Stimulated activated CD4-positive, alpha-beta T cell treated with anti-CD3 and anti-CD28 coated beads, Interleukin-2, amount 100 ng/mL, for 4 hours (primary cell): ENCODE results near the gene MYO1F.
"Not testable (repeated sequence)": the region's sequence is repeated elsewhere in the genome, so short reads cannot be mapped to it uniquely, and the experiment has no call there.

Source experiments
- DNase-seq: peaks from one replicate; pipeline ENCODE4 v3.0.0-alpha.2; 2020; ENCODE audit warnings: low read depth

The MYO1F gene

DNA sequence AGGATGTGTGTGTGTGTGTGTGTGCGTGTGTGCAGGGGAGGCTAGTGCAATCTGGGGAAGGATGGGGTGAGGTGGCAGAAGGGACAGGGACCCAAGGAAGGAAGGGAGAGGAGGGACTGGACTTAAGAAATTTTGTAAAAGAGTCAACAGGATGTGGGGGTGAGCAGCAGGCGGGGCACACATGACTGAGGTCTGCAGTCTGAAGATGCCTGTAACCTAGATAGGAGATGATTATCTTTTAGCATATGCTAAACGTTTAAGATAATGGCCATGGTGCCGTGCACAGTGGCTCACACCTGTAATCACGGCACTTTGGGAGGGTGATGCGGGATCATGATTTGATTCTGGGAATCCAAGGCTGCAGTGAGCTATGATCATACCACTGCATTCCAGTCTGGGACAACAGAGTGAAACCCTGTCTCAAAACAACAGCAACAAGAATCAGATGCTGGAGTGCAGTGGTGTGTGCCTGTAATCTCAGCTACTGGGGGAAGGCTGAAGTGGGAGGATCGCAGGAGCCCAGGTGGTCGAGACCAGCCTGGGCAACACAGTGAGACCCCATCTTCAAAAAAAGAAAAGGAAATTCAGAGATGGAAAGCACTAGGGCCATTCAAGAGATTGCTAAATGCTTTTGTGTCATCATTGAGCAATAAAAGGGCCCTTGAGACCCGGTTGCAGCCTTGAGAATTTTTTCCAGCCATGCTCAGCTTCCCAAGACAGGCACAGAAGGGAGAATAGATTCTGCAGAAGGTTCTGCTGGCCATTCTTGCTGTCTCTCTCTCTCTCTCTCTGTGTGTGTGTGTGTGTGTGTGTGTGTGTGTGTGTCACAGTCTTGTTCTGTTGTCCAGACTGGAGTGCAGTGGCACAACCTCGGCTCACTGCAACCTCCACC is 59.4 kb downstream of the MYO1F start:
- no peak for DNase-seq

DNA sequence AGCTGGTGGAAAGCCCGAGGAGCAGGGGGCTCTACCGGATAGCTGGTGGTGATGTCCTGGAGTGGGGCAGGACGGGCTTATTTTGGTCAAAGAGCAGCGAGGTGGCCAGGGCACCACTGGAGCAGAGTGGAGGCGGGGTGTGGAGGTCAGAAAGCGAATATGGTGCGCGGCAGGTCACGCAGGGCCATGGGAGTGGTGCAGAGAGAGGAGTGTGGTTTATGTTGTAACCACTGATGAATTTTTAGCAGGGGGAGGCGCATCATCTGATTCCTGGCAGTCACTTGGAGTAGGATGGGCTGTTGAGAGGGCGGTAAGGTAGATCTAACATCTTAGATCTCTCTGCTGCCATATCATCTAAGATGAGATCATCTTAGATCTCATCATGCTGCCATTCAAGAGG is 61.9 kb downstream of the MYO1F start:
- DNase-seq, result peak; percentile 27

- not testable (repeated sequence) for DNase-seq
These were observed 62.7 kb downstream of the MYO1F start for GRCh38 chr19:8514505-8515009.

DNA sequence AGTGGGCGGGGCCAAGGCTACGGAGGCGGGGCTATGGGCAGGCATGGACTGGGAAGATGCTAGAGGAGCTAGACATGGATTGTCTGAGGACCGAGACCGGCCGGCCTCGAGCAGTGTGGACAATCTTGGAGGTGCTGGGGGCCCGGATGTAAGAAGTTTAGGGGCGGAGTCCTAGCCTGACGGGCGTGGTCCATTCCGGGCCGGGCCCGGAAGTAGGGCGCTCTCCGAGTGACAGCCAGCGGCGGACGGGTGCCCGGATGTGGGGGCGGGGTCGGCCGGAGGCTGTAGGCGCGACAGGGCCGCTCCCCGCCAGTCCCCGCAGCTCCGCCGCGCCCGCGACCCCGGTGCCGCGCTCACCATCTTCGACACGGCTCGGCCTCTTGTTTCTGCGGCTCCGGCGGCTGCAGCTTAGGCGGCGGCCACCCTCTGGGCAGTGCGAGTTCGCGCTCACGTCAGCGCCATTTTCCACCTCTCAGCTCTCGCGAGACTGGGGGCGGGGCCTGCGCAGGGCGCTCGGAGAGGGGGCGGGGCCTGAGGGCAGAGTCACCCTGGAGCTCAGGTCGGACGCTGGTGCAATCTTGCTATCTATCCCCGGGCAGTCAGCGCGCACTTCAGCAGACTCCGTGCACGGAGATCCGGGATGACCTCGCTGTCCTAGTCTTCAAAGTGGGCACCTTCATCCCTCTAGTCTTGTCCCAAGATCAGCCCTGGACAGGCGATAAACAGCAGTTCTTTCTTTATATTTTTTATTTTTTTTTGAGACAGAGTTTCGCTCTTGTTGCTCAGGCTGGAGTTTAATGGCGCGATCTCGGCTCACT is 63.3 kb downstream of the MYO1F start, which contains the start of gene ZNF414:
Gene ZNF414 (minus strand): TSS at position 481 of the 818 bp plus-strand sequence. CDS start 121 bp downstream, at position 360.
- peak; percentile 95 for DNase-seq

DNA sequence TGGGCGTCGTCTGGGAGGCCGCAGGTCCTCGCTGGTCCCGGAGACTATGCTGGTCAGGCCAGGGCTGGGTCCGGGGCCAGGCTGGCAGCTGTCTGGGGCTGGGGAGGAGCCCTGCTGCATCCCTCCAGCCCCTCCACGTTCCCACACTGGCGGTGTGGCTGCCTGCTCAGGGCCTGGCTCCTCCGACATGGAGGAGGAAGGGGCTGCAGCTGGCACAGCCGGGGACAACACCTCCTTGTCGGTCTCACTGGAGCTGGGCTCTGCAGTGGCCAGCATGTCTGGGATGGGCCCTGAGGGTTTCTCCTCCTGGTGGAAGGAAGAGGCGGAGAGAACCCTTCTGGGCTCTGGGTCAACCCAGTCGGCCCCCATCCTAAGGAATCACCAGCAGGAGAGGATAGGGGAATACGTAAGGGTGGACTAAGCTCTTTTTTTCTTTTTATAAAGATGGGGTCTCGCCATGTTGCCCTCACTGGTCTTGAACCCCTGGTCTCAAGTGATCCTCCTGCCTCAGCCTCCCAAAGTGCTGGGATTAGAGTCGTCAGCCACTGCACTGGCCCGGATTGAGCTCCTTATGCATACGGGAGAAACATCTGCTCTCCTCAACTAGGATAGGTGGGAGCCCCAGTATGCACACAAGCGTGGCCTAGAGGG is 64.1 kb downstream of the MYO1F start:
- DNase-seq, result no peak

DNA sequence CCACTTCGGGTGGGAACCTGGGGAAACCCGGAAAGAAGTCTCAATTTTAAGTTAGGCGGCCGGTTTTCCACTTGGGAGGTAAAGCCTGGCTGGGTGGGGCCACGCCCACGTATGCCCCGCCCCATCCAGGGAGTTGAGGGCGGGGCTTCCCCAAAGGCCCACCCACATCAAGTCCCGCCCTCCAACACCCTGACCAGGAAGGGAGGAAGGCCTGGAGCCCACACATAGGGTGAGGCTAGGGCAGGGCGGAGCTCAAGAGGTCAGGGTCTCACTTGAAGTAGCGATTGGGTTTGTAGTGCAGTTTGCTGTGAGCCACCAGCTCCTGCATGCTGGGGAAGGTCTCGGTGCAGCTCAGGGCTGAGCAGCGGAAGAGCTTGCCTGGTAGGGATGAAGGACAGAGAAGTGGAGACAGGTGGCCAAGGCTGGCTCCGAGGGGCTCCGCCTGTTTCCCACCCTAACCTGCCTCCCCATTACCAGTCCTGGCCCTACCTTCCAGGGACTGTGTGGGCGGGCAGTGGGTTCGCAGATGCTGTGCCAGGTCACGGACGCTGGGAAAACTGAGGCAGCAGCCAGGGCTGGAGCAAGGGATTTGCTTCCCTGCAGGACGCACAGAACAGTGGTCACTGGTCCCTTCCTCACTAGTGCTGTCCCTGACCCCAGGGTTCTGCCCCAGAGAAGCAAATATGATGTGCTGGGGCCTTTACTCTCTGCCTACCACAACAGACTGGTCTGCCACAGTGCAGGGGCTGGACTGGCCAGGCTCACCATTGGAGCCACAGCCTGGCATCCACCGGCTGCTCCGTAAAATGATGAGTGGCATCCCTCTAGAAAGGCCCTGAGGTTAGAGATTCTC is 64.9 kb downstream of the MYO1F start:
- no peak for DNase-seq

DNA sequence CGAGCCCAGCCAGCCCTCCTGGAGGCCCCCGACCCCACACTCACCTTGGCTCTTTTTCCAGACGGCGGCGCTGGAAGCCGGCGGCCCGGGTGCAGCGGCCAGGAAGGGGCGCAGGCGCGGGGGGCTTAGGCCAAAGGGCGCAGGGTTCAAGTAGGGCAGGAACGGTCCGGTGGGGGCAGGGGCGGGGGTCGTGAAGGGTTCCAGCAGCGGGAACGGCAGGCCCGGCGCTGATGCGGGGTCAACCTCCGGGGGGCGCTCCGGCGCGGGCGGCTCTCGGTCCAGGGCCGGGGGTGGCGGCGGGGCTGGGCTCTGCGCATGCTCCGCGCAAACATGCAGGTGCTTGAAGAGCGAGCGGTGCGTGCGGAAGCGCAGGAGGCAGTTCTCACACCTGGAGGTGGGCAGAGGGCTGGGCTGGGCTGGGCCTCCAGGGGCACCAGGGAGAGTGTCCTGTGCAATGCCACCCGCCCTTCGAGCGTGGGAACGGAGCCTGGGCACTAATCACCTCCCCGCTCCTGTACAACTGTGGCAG is 65.6 kb downstream of the MYO1F start:
- no peak for DNase-seq

- no peak for DNase-seq
These were observed 66.6 kb downstream of the MYO1F start for GRCh38 chr19:8510589-8511115.

GRCh38 chr19:8506402-8506957 is 70.8 kb downstream of the MYO1F start:
- no peak for DNase-seq

- DNase-seq, result peak; percentile 59
These were observed 71.4 kb downstream of the MYO1F start for GRCh38 chr19:8505680-8506401.

DNA sequence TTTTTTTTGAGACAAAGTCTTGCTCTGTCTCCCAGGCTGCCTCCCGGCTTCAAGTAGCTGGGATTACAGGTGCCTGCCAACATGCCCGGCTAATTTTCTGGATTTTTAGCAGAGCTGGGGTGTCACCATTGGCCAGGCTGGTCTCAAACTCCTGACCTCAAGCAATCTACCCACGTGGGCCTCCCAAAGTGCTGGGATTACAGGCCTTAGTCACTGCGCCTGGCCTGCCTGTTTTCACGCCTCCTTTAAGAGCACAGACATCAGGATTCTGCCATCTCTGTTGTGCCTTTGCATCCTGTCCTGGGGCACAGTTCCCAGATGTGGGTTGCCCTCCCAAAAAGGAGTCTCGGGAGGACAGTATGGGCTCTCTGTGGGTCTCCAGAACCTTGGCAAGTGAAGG is 72.3 kb downstream of the MYO1F start:
- DNase-seq, result no peak

DNA sequence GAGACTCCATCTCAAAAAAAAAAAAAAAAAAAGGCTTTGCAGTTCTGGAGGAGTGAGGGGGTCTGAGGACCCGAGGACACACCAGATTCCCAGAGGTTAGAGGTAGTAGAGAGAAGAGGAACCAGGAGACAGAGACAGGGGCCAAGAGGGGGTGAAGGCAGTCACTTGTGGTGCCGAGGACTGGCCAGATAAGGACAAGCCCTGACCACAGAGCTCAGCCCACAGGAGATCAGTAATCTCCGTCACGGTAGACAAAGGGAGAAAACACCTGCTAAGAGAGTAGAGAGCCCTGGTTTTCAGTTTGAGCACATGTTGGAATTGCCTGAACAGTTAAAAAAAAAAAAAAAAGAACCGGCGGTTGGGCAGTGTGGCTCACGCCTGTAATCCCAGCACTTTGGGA is 73.1 kb downstream of the MYO1F start:
- no peak for DNase-seq

- no peak for DNase-seq
These were observed 73.7 kb downstream of the MYO1F start for GRCh38 chr19:8503510-8503909.

DNA sequence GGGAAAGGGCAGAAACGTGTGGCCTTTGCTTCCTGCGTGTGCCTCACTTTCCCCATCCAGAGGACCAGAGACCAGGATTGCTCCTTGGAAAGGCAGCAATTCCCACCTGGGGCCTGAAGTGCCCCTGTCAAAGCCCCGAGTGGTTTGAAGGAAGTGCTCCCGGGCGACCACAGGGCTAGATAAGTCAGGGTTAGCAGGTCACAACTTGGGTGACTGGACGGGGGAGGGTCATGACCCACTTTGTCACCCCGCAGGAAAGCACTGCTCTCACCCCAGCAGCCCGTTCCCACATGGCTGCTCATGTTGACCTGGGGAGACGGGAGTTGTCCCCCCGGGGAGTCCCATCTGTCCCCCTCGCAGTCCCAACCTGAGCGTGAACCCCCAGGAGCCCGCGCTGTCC is 75.3 kb downstream of the MYO1F start:
- no peak for DNase-seq

DNA sequence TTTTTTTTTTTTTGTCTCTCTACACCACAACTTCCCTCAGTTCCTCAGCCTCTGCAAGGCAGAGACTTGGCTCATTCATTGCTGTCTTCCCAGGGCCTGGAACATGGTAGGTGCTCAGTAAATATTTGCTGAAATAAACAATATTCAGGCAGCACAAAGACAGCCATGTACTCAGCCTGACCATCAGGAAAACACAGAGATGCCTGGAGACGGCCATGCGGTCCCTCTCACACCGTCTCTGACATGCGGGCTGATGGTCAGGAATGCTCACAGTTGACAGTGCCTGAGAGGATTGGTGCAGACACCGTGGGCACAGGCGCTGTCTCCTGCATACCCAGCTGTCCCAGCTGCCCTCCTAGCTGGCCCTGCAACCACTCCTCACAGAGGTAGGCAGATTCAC is 75.7 kb downstream of the MYO1F start:
- no peak for DNase-seq

- no peak for DNase-seq
These were observed 77.1 kb downstream of the MYO1F start for GRCh38 chr19:8500158-8500557.

GRCh38 chr19:8499048-8499833 is 78.0 kb downstream of the MYO1F start:
- no peak for DNase-seq

DNA sequence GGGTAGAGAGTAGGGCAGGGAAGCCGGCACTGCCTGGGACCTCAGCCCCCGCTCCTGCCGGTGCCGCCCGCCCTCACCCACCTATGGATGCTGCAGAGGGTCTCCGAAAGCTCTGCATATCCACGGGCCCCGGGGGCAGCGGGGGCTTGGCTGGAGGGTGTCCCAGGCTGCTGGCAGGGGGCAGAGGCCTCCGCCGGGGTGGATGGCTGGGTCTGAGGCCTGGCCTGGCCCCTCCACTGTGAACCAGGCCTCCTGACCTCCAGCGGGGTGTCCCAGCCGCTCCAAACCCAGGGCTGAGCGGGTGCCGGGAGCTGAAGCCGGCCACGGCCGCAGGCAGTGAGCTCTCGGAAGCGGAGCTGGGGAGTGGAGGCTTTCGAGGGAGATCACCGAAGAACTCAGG is 78.9 kb downstream of the MYO1F start:
- DNase-seq, result no peak

- no peak for DNase-seq
These were observed 83.1 kb downstream of the MYO1F start for GRCh38 chr19:8494158-8494557.
